ENCODE data around the gene TMCO4.
A peak's percentile ranks its signal among the peaks of the same experiment; 100 is the strongest.

The TMCO4 gene

DNA sequence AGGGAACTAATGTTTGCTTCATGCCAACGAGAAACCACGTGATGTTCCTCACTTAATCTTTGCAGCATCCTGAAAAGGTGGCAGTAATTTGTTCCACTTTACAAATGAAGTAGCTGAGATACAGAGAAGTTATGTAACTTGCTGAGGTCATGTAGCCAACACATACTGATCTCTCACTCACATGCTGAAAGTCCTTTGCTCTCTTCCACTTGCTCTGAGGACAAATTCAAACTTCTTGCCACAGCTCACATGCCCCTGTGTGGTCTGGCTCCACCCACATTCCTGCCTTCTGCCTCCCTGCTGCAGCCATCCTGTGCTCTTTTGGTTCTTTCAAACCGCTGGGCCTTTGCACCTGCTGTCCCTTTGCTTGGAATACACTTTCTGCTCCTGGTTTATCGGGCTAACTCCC, 55.4 kb downstream of the TMCO4 start:
- no peak for DNase-seq

DNA sequence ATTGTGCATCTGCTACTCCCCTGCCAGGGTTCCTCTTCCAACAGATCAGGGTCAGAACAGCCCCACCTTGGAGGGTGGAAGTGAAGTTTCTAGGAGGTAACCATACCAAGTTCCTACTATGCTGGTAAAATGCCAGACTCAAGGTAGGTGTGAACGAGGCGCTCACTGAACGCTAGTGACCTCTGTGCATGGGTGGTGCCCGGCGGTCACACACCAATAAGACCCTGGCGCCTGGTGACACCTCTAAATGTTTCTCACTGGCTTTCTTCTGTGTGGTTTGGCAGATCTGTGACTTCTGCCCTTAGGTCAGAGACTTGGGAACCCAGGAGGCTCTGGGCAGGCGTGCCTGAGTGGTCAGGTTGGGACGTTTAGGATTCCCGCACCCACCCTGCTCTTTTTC, 55.9 kb downstream of the TMCO4 start:
- DNase-seq, result no peak

DNA sequence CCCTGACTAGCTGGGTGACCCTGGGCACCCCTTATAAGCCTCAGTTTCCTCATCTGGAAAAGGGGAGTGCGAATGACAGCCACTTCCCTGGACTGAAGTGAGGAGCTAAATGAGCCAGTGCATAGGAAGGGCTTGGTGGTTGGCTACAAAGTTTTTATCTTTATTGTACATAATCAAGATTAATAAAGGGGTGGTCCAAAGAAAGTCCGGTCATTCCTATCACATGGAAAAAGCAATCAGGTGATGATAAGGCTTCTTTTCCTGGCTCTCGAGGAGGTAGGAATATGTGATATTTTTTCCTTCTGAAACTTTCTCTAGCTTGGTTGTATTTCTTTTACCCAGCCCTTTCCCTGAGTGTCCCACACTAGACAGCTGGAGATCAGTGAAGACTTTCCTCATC, 56.5 kb downstream of the TMCO4 start:
- no peak for DNase-seq

DNA sequence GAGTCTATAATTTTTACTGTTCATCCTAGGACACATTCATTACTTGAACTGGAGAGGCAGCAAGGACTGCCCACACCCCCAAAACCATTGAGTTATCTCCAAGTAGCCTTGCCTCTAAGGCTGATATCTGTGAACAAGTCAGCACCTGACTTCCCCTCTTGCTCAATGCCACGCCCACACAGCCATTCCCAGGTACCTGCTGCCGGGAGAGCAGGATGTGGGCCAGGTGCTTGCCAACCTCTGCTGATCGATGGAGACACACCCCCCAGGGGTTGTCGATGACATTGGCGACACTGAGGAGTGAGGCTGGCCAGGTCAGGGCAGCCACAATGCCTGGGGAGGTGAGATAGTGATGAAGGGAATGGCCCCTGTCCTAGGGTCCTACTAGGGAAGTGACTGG, 60.1 kb downstream of the TMCO4 start:
- no peak for DNase-seq

DNA sequence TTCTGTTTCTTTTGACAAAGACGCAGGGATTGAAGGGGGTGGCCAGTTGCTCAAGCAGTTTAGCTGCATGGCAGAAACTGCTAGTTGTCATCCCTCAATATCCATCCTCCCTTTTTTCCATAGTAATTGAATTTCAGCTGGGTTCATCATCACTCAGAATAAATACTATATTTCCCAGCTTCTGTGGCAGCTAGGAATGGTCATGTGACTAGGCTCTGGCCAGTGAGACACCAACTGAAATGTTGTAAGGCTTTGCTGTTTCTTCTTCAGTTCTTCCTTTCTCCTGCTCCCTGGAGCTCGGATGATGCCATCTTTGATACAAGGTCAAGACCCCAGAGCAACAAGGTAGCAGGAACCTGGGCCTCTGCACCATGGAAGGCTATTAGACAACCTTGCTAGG, 61.0 kb downstream of the TMCO4 start:
- DNase-seq, result no peak

DNA sequence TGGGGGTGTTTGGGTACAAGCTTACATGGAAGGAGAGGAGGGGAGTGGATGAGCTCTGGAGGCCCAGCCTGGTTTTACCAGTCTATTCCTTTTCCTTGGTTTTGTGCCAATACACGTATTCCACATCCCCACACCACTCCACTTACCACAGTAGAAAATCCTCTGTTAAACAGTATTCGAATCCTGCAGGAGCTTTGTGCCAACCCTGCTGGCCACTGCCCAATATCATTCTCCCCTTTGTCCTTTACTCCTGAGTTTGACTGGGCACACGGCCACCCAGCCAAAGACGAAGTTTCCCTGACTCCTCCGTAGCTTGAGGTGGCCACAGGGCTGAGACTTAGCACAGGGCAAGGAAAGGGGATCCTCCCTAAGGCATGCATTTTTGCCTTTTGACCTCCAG, 61.6 kb downstream of the TMCO4 start:
- DNase-seq, result no peak

DNA sequence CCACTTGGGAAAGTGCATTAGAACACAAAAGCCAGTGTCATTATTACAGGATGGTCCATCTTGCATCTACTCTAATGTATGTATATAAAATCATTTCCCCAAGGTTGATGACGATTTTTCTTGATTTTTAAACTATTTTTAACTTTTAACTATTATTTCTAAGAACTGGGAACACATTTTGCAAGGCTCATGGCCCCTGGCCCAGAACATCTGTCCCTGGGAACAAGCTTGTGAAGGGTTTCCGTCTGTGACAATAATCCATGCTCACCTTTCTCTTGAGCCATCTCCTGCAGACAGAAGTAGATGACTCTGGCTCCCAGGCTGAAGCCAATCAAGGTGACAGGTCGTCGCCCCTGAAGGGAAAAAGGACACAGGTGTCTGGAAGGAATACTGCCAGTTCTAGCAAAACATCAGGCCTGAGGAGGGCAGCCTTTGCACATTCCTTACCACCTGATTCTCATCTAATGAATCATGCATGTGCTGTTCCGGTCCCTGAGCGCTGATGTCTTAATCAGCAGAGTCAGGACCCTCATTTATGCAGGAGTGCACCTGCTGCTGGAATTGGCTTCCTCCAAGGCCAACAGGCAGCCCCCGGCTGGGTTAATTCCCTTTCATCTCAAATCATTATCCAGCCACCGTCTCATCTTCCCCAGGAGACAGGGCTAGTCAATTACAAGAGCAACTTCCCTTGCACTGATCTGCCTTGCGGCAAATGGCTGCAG, 62.5 kb downstream of the TMCO4 start:
- no peak for DNase-seq

DNA sequence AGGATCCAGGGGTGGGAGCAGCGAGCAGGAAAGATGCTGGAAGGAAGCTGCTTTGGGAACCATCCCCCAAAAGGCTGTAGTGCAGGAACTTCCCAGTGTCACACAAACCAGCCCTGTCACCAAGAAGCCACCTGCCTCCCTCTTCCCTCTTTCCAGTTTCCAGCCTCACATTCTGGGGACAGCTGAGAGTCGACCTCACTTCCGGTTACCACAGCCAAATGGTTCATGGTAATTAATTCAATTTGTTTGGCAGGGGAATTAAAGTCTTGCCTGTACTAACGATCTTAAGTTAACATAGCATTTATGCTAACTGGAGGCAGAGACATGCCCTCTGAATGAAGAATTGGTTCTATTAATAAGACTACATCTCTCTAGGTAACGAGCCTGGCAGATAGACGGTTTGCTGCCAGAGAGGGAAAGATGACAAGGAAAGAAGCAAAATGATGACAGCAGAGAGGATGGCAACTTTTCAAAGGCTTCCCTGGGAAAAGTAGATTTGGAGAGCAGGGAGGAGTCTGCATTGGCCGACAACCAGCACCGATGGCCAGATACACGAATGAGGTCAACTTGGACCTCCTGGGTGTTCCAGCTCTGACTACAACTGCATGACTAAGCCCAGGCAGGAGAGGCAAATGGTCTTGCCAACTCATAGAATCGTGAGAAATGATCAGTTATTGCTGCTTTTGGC, 64.1 kb downstream of the TMCO4 start:
- no peak for DNase-seq

DNA sequence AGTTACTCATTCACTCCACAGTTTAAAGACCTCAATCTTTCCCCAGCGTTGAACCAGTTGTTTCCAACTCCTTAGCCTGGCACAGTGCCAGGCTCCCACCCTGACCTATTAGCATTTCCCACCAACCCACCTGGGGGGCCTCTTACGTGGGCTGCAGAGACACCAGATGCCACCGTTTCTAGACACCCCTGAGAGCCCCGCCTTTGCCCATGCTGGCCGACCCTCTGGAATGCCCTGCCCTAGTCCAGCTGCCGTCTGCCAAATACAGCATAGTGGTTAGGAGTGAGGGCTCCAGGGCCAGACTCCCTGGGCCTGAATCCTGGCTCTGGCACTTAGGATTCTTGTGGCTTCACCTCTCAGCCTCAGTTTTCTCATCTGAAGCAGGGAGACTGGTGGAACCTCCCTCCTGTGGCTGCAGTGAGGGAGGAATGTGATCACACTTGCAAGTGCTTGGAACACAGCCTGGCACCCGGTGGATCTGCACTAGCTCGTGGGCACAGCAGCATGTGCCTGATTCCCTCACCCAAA, 65.2 kb downstream of the TMCO4 start:
- DNase-seq, result no peak

DNA sequence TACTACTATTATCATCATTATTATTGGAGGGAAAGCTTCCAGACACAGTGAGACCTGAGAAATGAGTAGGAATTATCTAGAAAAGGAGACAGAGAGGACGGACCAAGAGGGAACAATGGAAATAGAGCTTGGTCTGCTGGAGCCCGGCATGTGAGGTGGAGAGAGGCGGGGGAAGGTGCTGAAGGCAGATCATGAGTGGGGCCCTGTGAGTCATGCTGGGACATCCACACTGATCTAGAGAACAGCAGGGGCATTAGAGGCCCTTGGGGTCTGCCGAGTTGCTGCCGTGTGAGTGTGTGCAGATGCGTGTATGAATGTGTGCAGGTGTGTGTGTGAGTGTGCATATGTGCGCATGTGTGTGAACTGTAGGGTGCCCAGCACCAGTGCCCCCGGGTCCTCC, 65.7 kb downstream of the TMCO4 start:
- DNase-seq, result no peak

DNA sequence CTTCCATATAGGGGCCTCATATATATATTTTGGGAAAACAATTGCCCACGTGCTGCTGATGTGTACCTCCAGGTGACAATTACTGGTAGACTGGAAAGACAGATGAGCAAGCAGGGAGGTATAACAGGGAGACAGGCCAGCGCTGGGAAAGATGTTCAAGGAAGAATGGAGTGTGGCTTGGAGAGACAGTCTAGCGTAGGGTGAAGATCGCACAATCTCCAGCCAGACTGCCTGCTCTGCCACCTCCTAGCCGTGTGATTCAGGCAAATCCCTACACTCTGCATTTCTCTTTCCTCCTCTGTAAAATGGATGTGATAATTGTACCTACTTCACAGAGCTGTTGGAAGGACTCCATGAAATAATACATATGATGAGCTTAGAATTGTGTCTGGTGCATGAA, 66.1 kb downstream of the TMCO4 start:
- no peak for DNase-seq

DNA sequence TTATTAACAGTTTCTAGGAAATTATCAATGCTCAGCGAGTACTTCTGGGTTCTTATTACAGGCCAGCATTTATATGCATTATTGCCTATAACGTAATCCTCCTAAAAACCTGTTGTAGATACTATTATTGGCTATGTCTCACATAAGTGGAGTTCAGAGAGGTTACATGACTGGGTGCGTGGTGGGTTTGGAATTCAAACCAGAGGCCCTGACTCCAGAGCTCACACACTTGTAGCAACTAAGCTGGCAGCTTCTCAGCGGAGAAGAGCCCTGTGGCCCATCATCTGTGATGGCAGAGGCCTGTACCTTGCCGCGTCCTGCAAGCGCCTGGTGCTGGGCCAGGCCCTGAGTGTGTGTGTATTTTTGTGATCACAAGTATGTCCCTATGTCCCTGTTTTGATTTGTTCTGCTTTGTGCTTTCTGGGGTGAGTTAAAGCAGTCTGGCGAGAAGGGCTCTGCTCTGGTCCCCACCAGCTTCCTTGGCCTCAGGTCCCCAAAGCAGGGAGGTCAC, 68.3 kb downstream of the TMCO4 start:
- DNase-seq, result no peak

DNA sequence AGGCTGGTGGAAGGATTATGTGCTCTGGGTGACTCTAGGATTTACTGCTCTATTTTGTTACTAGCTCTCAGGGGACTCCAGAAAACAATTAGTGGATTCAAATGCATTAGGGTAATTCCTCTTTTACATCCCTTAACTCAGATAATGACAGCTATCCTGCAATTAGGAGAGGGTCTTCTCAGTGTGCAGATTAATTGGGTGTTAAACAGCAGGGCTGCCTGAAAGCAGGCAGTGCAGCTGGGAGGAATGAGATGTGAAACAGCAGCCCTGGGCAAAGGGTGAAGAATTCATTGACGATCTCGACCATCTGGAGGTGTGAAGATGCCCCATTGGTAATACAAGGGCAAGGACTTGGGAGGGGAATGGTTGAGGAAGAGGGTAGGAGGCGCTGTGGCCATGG, 68.9 kb downstream of the TMCO4 start:
- peak; percentile 65 for DNase-seq

DNA sequence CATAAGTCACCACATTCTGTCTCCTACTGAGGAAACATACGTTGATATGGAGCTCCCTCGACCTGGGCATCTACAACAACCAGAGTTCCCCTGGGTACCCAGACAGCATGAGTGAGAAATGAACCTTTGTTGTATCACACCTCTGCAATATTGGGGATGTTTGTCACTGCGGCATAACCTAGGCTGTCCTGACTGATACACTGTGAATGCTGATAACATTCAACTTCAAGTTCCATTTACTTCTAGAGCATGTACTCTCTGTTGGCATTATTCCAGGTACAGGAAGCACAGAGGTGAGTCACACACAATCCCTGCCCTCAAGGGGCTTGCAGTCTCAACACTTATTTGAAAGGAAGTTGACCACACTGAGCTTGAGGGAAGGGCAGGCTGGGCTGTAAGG, 69.5 kb downstream of the TMCO4 start:
- no peak for DNase-seq

DNA sequence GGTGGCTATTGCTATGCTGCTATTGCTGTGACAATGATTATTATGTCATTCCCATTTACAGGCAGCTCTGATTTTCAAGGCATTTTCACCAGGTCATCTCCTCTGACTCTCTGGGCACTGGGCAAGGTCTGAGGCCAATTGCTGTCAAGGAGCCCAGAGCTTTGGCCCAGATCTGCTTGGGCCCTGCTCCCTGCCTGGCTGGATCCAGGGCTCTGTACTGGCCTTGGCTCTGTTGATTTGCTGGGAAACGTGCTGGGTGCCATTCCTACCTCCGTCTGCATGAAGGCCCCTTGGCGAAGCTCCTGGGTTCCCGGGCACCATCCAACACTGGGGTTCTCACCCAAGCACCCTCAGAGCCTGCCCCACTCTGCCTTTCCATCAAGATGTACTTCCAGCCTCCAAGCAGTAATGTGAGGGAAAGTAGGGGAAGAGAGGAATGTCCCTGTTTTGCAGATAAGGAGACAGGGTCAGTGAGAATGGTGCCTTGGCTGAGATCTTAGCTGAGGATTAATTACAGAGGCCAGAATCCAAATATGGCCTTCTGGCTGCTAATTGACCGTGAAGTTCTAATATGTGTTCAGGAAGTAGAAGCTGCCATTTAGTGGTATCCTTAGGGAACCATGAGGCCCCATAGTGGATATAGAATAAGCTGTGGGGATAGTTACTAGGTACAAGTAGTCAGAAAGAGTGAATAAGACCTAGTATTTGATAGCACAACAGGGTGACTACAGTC, 71.1 kb downstream of the TMCO4 start:
- no peak for DNase-seq

DNA sequence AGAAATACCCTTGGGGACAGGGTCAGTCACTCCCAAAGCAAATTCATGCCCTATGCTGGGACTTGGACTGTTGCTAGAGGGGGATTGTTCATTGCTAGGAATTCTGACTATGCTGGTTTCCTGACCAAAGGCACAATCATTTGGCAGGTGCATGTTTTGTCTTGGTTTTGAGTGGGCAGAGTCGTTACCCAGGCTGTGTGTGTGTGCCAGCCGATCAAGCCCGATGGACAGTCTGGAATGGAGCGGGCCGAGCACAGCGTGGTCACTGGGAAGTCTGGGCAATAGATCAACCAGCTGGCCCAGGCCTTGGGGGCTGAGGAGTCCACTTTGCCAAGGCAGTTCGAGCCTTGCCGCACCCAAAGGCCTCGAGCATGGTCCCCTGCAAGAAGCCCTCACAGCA, 74.1 kb downstream of the TMCO4 start:
- no peak for DNase-seq

DNA sequence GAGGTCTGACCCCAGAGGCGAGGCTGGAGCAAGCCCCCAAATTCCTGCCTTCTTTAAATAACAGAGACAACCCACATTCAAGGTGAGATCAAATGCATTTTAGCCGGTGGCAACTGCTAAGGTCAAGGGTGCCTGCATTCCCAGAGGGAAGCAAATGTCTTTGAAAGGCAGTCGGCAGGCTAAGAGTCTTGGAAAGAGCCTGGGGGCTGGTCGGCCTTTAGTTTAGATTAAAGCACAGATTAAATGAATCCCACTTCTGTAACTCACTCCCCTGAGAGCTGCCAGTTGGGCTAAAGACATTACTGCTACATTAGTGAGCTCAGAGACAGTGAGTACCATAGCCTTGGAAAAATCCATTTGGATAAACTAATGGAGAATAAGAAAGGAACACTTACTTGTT, 75.8 kb downstream of the TMCO4 start:
- DNase-seq, result no peak

DNA sequence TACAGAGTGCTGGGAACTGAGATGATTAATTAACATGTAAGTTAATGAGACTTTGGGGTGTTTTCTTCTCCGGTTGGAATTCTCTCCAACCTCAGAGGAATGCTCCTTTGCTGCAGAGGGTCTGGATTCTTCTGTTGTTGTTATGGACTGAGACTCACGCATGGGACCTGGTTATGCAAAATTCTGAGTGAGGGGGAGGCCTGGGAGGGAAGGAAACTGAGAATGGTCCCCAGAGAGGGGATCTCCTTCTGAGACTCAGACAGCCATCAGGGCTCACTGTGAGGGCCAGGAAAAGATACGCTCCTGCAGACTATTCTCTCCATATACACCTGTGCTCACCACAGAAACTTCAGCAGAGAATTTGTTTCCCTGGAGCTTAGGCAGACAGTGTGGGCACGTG, 78.7 kb downstream of the TMCO4 start:
- DNase-seq, result no peak

DNA sequence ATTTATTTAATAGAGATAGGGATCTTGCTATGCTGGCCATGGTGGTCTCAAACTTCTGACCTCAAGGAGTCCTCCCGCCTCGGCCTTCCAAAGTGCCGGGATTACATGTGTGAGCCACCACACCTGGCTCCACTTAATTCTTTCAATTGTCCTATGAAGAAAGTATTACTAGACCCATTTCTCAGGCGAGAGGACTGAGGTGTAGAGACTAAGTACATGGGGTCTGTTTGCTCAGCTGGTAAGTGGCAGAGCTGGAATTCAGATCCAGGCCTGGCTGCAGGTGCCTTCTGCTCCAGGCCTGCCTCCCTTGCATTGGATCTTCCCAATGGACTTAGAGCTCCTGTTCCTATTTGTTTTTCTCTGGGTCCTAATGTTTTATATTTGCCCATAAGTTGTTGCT, 79.5 kb downstream of the TMCO4 start:
- no peak for DNase-seq

DNA sequence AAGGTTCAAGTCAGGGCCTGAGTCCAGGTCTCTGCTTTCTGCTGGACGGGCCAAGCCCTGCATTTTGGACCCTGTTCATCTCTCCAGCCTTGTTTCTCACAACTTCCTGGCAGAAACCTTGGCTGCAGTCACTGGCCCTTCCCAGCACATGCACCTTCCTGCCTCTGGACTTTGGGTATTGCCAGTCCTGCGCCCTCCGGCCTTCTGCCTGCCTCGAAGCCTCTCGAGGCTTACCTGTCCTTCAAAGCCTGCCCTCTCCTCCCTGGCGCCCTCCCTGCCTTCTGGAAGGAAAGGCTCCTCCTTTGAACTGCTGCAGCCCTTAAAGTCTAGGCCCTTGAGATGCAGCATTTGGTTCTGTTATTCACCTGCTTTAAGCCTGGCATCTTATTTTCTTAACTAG, 82.2 kb downstream of the TMCO4 start:
- DNase-seq, result no peak

DNA sequence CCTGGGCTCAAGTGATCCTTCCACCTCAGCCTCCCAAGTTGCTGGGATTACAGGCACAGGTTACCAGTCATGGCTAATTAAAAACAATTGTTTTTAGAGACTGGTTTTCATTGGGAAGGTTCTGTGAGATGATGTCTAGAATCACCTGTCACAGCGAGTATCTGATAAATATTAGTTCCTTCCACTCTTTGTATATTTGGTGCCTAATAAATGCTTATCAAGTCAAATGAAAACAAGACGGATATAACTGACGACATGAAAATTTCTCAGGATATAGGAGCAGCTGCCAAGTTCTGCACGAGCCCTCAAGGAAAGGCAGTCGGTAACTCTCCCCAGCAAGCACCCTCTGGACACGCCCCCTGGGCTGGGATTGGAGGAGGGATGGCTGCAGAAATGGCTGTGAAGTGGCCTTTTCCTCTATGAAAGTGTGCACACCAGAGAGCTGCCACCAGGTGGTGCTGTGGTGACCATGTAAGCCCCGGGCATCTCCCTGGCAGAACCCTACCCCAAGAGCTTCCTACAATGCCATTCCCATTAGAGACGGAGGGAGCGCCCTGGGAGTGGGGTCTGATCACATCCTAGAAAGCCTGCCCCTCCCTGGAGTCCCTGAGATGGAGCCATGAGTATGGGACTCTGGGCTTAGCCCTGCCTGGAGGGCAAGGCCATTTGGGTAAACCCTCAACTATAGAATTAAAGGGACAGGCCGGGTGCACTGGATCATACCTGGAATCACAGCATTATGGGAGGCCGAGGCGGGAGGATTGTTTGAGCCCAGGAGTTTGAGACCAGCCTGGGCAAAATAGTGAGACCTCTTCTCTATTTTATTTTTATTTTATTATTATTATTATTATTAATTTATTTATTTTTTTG, 84.1 kb downstream of the TMCO4 start:
- peak; percentile 80 for DNase-seq

DNA sequence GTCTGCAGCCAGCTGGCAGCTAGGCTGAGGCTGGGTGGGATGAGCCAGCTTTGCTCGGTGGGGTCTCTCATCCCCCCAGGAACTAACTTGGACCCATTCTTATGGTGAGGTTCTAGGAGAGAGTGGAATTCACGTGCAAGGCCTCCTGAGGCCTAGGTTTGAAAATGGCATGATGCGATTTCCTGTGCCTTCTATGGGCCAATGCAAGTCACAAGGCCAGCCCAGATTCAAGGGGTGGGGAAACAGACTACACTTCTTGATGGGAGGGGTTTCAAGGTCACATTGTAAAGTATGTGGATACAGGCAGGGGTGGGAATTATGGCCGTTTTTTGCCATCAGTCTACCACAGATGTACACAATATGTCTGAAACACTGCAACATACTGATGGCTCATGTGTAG, 86.8 kb downstream of the TMCO4 start:
- DNase-seq, result no peak
